IMR-90 (cell line): ENCODE data around the gene ANK3. TPM values are rescaled to one million over a fixed set of nuclear protein-coding genes. Genes with fewer than 3 reads are reported as not detected.

Experiments used
- ATAC-seq: fragments of 200-7000 bp; cut with Tn5 transposase; 2 replicates; pipeline ENCODE4 v1.9.1; 2020; ENCODE audit warnings: low read depth, mild to moderate bottlenecking, moderate library complexity
- BruUV-seq: library from RNA; stranded (reverse); fragments of 400-500 nt; replicated peaks from 2 replicates; lab custom pipeline; 2021; lab: Mats Ljungman, UMichigan
- CTCF ChIA-PET: fragments of 300-600 bp; formaldehyde crosslinking; extraction: SDS; loops from one replicate; lab custom pipeline; 2021; ENCODE audit warnings: antibody characterized with exemption; lab: Yijun Ruan, JAX
- POLR2A ChIA-PET: fragments of 300-600 bp; sonication (Branson Sonifier 250); formaldehyde crosslinking; loops from one replicate; lab custom pipeline; 2022; ENCODE audit warnings: antibody characterized with exemption; ENCODE audit not compliant: unreplicated experiment; lab: Charles Lee
- DNase-seq: peaks from one replicate; pipeline ENCODE4 v3.0.0; 2013
- H2AFZ ChIP-seq: replicated peaks from 2 replicates; pipeline ENCODE3; 2013; ENCODE audit warnings: low read length, mild to moderate bottlenecking; ENCODE audit not compliant: poor library complexity
- H2AK5ac ChIP-seq: 2 replicates; pipeline ENCODE4 v1.6.1; 2013; ENCODE audit warnings: low read depth, low read length, inconsistent platforms
- H2AK9ac ChIP-seq: replicated peaks from 2 replicates; pipeline ENCODE3; 2013; ENCODE audit warnings: mild to moderate bottlenecking, low read depth, low read length, moderate library complexity; ENCODE audit not compliant: poor library complexity
- H2BK120ac ChIP-seq: 2 replicates; pipeline ENCODE4 v1.6.1; 2013; ENCODE audit warnings: low read depth, low read length, inconsistent platforms
- H2BK15ac ChIP-seq: 3 replicates; pipeline ENCODE4 v1.6.1; 2013; ENCODE audit warnings: low read depth, low read length, inconsistent platforms
- H2BK20ac ChIP-seq: 2 replicates; pipeline ENCODE4 v1.6.1; 2013; ENCODE audit warnings: low read depth, mild to moderate bottlenecking, inconsistent platforms, low read length, moderate library complexity
- H2BK5ac ChIP-seq: 2 replicates; pipeline ENCODE4 v1.6.1; 2013; ENCODE audit warnings: mild to moderate bottlenecking, low read depth, low read length, inconsistent platforms; ENCODE audit not compliant: poor library complexity, severe bottlenecking
- H3K14ac ChIP-seq: replicated peaks from 2 replicates; pipeline ENCODE4 v1.6.1; 2013; ENCODE audit warnings: low read depth, low read length, inconsistent platforms
- H3K18ac ChIP-seq: 2 replicates; pipeline ENCODE4 v1.6.1; 2013; ENCODE audit warnings: low read depth, low read length, control low read depth
- H3K23ac ChIP-seq: 2 replicates; pipeline ENCODE4 v1.6.1; 2013; ENCODE audit warnings: low read depth, low read length, inconsistent platforms
- H3K27ac ChIP-seq: 2 replicates; pipeline ENCODE4 v1.5.1; 2013; ENCODE audit warnings: mild to moderate bottlenecking, control low read depth, low read length; ENCODE audit not compliant: insufficient read depth
- H3K27me3 ChIP-seq: 2 replicates; pipeline ENCODE4 v1.6.1; 2013; ENCODE audit warnings: low read length; ENCODE audit not compliant: control insufficient read depth, insufficient read depth
- H3K36me3 ChIP-seq: 2 replicates; pipeline ENCODE4 v1.6.1; 2013; ENCODE audit warnings: low read length, mixed read lengths; ENCODE audit not compliant: control insufficient read depth, insufficient read depth
- H3K4ac ChIP-seq: 2 replicates; pipeline ENCODE4 v1.6.1; 2013; ENCODE audit warnings: low read depth, low read length, inconsistent platforms
- H3K4me1 ChIP-seq: 2 replicates; pipeline ENCODE4 v1.6.1; 2013; ENCODE audit warnings: low read length, mixed read lengths; ENCODE audit not compliant: control insufficient read depth, insufficient read depth
- H3K4me2 ChIP-seq: 2 replicates; pipeline ENCODE4 v1.6.1; 2013; ENCODE audit warnings: low read depth, mild to moderate bottlenecking, control low read depth, low read length, moderate library complexity
- H3K4me3 ChIP-seq: 2 replicates; pipeline ENCODE4 v1.5.1; 2013; ENCODE audit warnings: low read depth, mild to moderate bottlenecking, control low read depth, low read length, moderate library complexity; ENCODE audit not compliant: insufficient read depth
- H3K56ac ChIP-seq: 2 replicates; pipeline ENCODE4 v1.6.1; 2013; ENCODE audit warnings: low read length, inconsistent platforms; ENCODE audit not compliant: insufficient read depth; ENCODE audit errors: extremely low read depth
- H3K79me1 ChIP-seq, 2 experiments: 2 replicates each; pipeline ENCODE4 v1.6.1; 2013; ENCODE audit warnings: low read length in 2 of 2, inconsistent platforms in 1 of 2, low read depth in 1 of 2
- H3K9ac ChIP-seq: 2 replicates; pipeline ENCODE4 v1.6.1; 2013; ENCODE audit warnings: low read depth, low read length, control low read depth
- H3K9me1 ChIP-seq: 2 replicates; pipeline ENCODE4 v1.6.1; 2013; ENCODE audit warnings: low read length, inconsistent platforms; ENCODE audit not compliant: insufficient read depth
- H3K9me3 ChIP-seq: 2 replicates; pipeline ENCODE4 v1.6.1; 2013; ENCODE audit warnings: low read length; ENCODE audit not compliant: control insufficient read depth, insufficient read depth
- H4K20me1 ChIP-seq: 2 replicates; pipeline ENCODE4 v1.6.1; 2013; ENCODE audit warnings: low read length, inconsistent platforms; ENCODE audit not compliant: insufficient read depth
- H4K5ac ChIP-seq: 2 replicates; pipeline ENCODE4 v1.6.1; 2013; ENCODE audit warnings: mild to moderate bottlenecking, low read depth, low read length, control low read depth
- H4K8ac ChIP-seq, 2 experiments: 2 replicates each; pipeline ENCODE4 v1.6.1; 2013; ENCODE audit warnings: low read depth in 2 of 2, low read length in 2 of 2, control low read depth in 1 of 2, inconsistent platforms in 1 of 2
- H4K91ac ChIP-seq: 2 replicates; pipeline ENCODE4 v1.6.1; 2013; ENCODE audit warnings: low read depth, low read length, inconsistent platforms; ENCODE audit not compliant: insufficient read depth
- BHLHE40 ChIP-seq: fragments of 150-350 bp; IDR thresholded peaks from 2 replicates; pipeline ENCODE4 v1.6.1; 2016; ENCODE audit warnings: mild to moderate bottlenecking, low read depth, low read length
- CHD1 ChIP-seq: IDR thresholded peaks from 2 replicates; pipeline ENCODE4 v1.6.1; 2012; ENCODE audit warnings: low read depth, low read length, improper control_type of control experiment
- ELK1 ChIP-seq: fragments of 150-350 bp; IDR thresholded peaks from 2 replicates; pipeline ENCODE4 v1.6.1; 2016; ENCODE audit warnings: low read depth, mild to moderate bottlenecking, low read length, moderate library complexity, borderline replicate concordance
- FOS ChIP-seq: fragments of 150-350 bp; IDR thresholded peaks from 2 replicates; pipeline ENCODE4 v1.6.1; 2016; ENCODE audit warnings: low read depth, low read length
- MAFK ChIP-seq: IDR thresholded peaks from 2 replicates; pipeline ENCODE4 v1.6.1; 2012; ENCODE audit warnings: low read depth, low read length, improper control_type of control experiment
- MAZ ChIP-seq: IDR thresholded peaks from 2 replicates; pipeline ENCODE4 v1.6.1; 2012; ENCODE audit warnings: low read depth, mild to moderate bottlenecking, low read length, improper control_type of control experiment, moderate library complexity, borderline replicate concordance
- MXI1 ChIP-seq: IDR thresholded peaks from 2 replicates; pipeline ENCODE4 v1.6.1; 2012; ENCODE audit warnings: low read depth, mild to moderate bottlenecking, low read length, moderate library complexity, borderline replicate concordance
- NFE2L2 ChIP-seq: fragments of 150-350 bp; IDR thresholded peaks from 2 replicates; pipeline ENCODE4 v1.6.1; 2016; ENCODE audit warnings: low read depth, mild to moderate bottlenecking, low read length
- POLR2A ChIP-seq: IDR thresholded peaks from 2 replicates; pipeline ENCODE4 v1.6.1; 2012; ENCODE audit warnings: mild to moderate bottlenecking, low read depth, low read length
- RAD21 ChIP-seq: IDR thresholded peaks from 2 replicates; pipeline ENCODE4 v1.6.1; 2012; ENCODE audit warnings: low read length, improper control_type of control experiment
- RCOR1 ChIP-seq: IDR thresholded peaks from 2 replicates; pipeline ENCODE4 v1.6.1; 2012; ENCODE audit warnings: mild to moderate bottlenecking, low read length, improper control_type of control experiment; ENCODE audit not compliant: insufficient replicate concordance
- RFX5 ChIP-seq: IDR thresholded peaks from 2 replicates; pipeline ENCODE4 v1.8.0; 2012; ENCODE audit warnings: low read depth, mild to moderate bottlenecking, low read length, moderate library complexity
- SMC3 ChIP-seq: fragments of 150-350 bp; IDR thresholded peaks from 2 replicates; pipeline ENCODE4 v1.6.1; 2016; ENCODE audit warnings: low read depth, mild to moderate bottlenecking, antibody characterized with exemption, low read length, moderate library complexity
- USF2 ChIP-seq: fragments of 150-350 bp; IDR thresholded peaks from 2 replicates; pipeline ENCODE4 v1.6.1; 2017; ENCODE audit warnings: mild to moderate bottlenecking, antibody characterized with exemption, low read length, low read depth
- WGBS, 2 experiments: methylation state at CpG; one replicate each; pipeline versions ENCODE4 v1.1.5 to v1.1.7; 2013; ENCODE audit warnings: missing lambda C conversion rate in 2 of 2; ENCODE audit not compliant: insufficient read length in 1 of 2; ENCODE audit errors: extremely low coverage in 2 of 2; 5-methylcytosine and 5-hydroxymethylcytosine counted together
- dilution Hi-C: fragments of 300-500 bp; cut with HindIII; formaldehyde crosslinking; loops from one replicate; pipeline ENCODE4 v1.14.3; 2018; ENCODE audit warnings: low sequenced_read_pairs; ENCODE audit not compliant: unreplicated experiment
- in situ Hi-C: fragments of 300-500 bp; cut with MboI; formaldehyde crosslinking; loops from 3 replicates; pipeline ENCODE4 v1.14.3; 2019; ENCODE audit warnings: low sequenced_read_pairs, inconsistent platforms, mixed read lengths
- intact Hi-C: fragments of 100-400 bp; cut with micrococcal nuclease; formaldehyde crosslinking; loops from 2 replicates; pipeline ENCODE4 v1.10.0; 2022
- polyA plus RNA-seq, 3 experiments: library from polyadenylated mRNA; depleted of rRNA; stranded (reverse); fragments of >200 nt; gene quantifications; 2 replicates each; pipeline ENCODE4 v1.2.3, GENCODE V29; 2012; ENCODE audit warnings: low replicate concordance in 1 of 3
- total RNA-seq: library from RNA; depleted of rRNA; stranded (reverse); fragments of >200 nt; gene quantifications from 2 replicates; pipeline ENCODE4 v1.2.3, GENCODE V29; 2012

Gene ANK3
- total and polyA plus RNA-seq, 2 of the 4 experiments (the other 2 are of a cell fraction): 0.63 to 1.8 TPM

GRCh38 chr10:60114765-60115586 lies 274.7 kb downstream of the ANK3 start:
- no TSS peak for BruUV-seq
- Histone ChIP-seq H4K91ac (no peak overlapping the region), H3K23ac (no peak overlapping the region), H3K4me1 (no peaks in the 10 kb centered on the region), H4K5ac (no peak overlapping the region), H2BK120ac (no peak overlapping the region), H4K20me1 (no peaks in the 10 kb centered on the region), H3K9me3 (no peaks in the 10 kb centered on the region), H3K18ac (no peak overlapping the region), H2AFZ (no peak overlapping the region), H2AK9ac (no peak overlapping the region), H3K4ac (no peak overlapping the region), H2BK5ac (no peak overlapping the region), H3K56ac (no peak overlapping the region), H3K9me1 (no peaks in the 10 kb centered on the region), H2BK15ac (no peak overlapping the region), H3K36me3 (no peaks in the 10 kb centered on the region), H3K27me3 (no peaks in the 10 kb centered on the region; the same call in 1 of the 2 replicates), H2AK5ac (no peak overlapping the region), H4K8ac (no peak overlapping the region), H3K4me2 (no peak overlapping the region), H2BK20ac (no peak overlapping the region), H3K9ac (no peak overlapping the region), H3K4me3 (no peak overlapping the region), H3K79me1 (no peaks in the 10 kb centered on the region), H3K14ac (no peak overlapping the region), H3K27ac (no peak overlapping the region)
- no CpG with 5 or more reads among the region's 6 CpGs for WGBS, 2 experiments
- ATAC-seq (peak; percentile 70), DNase-seq (peak; percentile 69)
- in situ Hi-C loops (loop anchor here (25.0 kb wide), 1 partner anchor 522 kb away; no protein-coding TSS in a partner anchor), intact Hi-C loops (loop anchor here (1.0 kb wide), 2 partner anchors 93 to 319 kb away; no protein-coding TSS in a partner anchor), dilution Hi-C loops (no loop called here)
- ChIA-PET POLR2A (no interaction called here), CTCF (interaction anchor here (0.5 to 4.4 kb wide), 13 partner anchors 15 to 319 kb away, joined by 3 to 32 read pairs (median 4); no protein-coding TSS in a partner anchor)
- TF ChIP-seq SMC3 (peak; percentile 60), RAD21 (peak; percentile 64), MAFK (no peak), POLR2A (no peak), FOS (no peak), USF2 (no peak), NFE2L2 (no peak), RFX5 (no peak), MXI1 (no peak), RCOR1 (no peak), CHD1 (no peak), ELK1 (no peak), MAZ (no peak), BHLHE40 (no peak)
